K562 (cell line): ENCODE measurements around the gene PRKAR2B. TPM values are rescaled to one million over a fixed set of nuclear protein-coding genes. Genes with fewer than 3 reads are reported as not detected.
A peak's percentile ranks its signal among the peaks of the same experiment; 100 is the strongest.

ENCODE experiments used
- ATAC-seq: fragments of 200-7000 bp; cut with Tn5 transposase; 3 replicates; pipeline ENCODE4 v1.9.1; 2020; ENCODE audit warnings: moderate library complexity
- BruUV-seq: library from RNA; stranded (reverse); fragments of 400-500 nt; replicated peaks from 2 replicates; lab custom pipeline; 2021; lab: Mats Ljungman, UMichigan
- CTCF ChIA-PET: fragments of 300-600 bp; formaldehyde crosslinking; extraction: SDS; loops from one replicate; lab custom pipeline; 2021; ENCODE audit warnings: low intra/inter-chr PET ratio; lab: Yijun Ruan, JAX
- POLR2A ChIA-PET: fragments of 300-600, 350-650 bp; sonication (Branson Sonifier 250); formaldehyde crosslinking; extraction: SDS; loops from one replicate; lab custom pipeline; 2021; ENCODE audit warnings: antibody characterized with exemption, inconsistent platforms; lab: Yijun Ruan, JAX
- DNase-seq, 4 experiments: peaks; one replicate each; pipeline versions ENCODE4 v3.0.0 to v3.0.0-alpha.2; 2011 to 2018; ENCODE audit warnings: low spot score in 3 of 4, mixed read lengths in 3 of 4; ENCODE audit errors: extremely low read depth in 1 of 4
- FAIRE-seq: peaks from 2 replicates; lab custom pipeline; 2011; peaks lifted over from hg19 to GRCh38; lab: Jason Lieb, UNC
- H2AFZ ChIP-seq: 2 replicates; pipeline ENCODE4 v1.6.0; 2011; ENCODE audit warnings: low read depth, low read length, control low read depth, inconsistent platforms
- H3K27ac ChIP-seq: fragments of 200-600 bp; 3 replicates; pipeline ENCODE4 v1.8.0; 2011; ENCODE audit warnings: low read depth, mild to moderate bottlenecking, control low read depth, inconsistent platforms, low read length, moderate library complexity, mixed read lengths; ENCODE audit errors: extremely low read depth
- H3K27me3 ChIP-seq, 2 experiments: fragments of 300-600 bp in 1 of 2; 2 replicates in 1 of 2; 3 replicates in 1 of 2; pipeline versions ENCODE4 v1.6.0 to v1.8.0; 2011; ENCODE audit warnings: inconsistent platforms in 2 of 2, low read length in 2 of 2, mild to moderate bottlenecking in 1 of 2, mixed read lengths in 1 of 2, moderate library complexity in 1 of 2; ENCODE audit not compliant: control insufficient read depth in 2 of 2, insufficient read depth in 2 of 2
- H3K36me3 ChIP-seq: fragments of 300-600 bp; 3 replicates; pipeline ENCODE4 v1.8.0; 2011; ENCODE audit warnings: mild to moderate bottlenecking, low read length, inconsistent platforms; ENCODE audit not compliant: control insufficient read depth, insufficient read depth
- H3K4me1 ChIP-seq, 2 experiments: fragments of 200-600 bp in 1 of 2; replicated peaks in 1 of 2; 2 replicates in 1 of 2; 3 replicates in 1 of 2; pipeline versions ENCODE4 v1.5.1 to v1.8.0; 2011; ENCODE audit warnings: inconsistent platforms in 2 of 2, low read length in 2 of 2, mild to moderate bottlenecking in 1 of 2, mixed read lengths in 1 of 2, moderate library complexity in 1 of 2; ENCODE audit not compliant: control insufficient read depth in 2 of 2, insufficient read depth in 2 of 2
- H3K4me2 ChIP-seq: 2 replicates; pipeline ENCODE4 v1.6.1; 2011; ENCODE audit warnings: low read length, control low read depth, inconsistent platforms, mixed read lengths; ENCODE audit not compliant: insufficient read depth
- H3K4me3 ChIP-seq: fragments of 200-600 bp; sonication (generic), shearing (Covaris generic); 2 replicates; pipeline ENCODE4 v1.5.1; 2016; ENCODE audit warnings: control low read depth, inconsistent platforms
- H3K79me2 ChIP-seq: fragments of 200-600 bp; 3 replicates; pipeline ENCODE4 v1.8.0; 2011; ENCODE audit warnings: low read length, inconsistent platforms; ENCODE audit not compliant: control insufficient read depth, insufficient read depth
- H3K9ac ChIP-seq, 2 experiments: 2 replicates each; pipeline versions ENCODE4 v1.6.0 to v1.6.1; 2011; ENCODE audit warnings: low read depth in 2 of 2, low read length in 2 of 2, control low read depth in 1 of 2, inconsistent platforms in 1 of 2, mild to moderate bottlenecking in 1 of 2, mixed read lengths in 1 of 2; ENCODE audit not compliant: insufficient read depth in 1 of 2
- H3K9me1 ChIP-seq: one replicate; pipeline ENCODE4 v1.6.0; 2011; ENCODE audit warnings: inconsistent platforms, mild to moderate bottlenecking, low read length, moderate library complexity; ENCODE audit not compliant: control insufficient read depth, insufficient read depth
- H3K9me3 ChIP-seq: replicated peaks from 2 replicates; pipeline ENCODE4 v1.5.1; 2011; ENCODE audit warnings: low read depth, low read length, inconsistent platforms; ENCODE audit not compliant: control insufficient read depth, insufficient read depth
- H4K20me1 ChIP-seq: replicated peaks from 2 replicates; pipeline ENCODE4 v1.6.1; 2011; ENCODE audit warnings: low read length, inconsistent platforms, mixed read lengths; ENCODE audit not compliant: control insufficient read depth, insufficient read depth
- ATF7 ChIP-seq: fragments of 450-650 bp; IDR thresholded peaks from 2 replicates; pipeline ENCODE4 v1.7.1; 2014; ENCODE audit warnings: mild to moderate bottlenecking, moderate library complexity
- CBFA2T3 ChIP-seq: fragments of 450-650 bp; IDR thresholded peaks from 2 replicates; pipeline ENCODE4 v1.6.1; 2017
- CEBPB ChIP-seq: fragments of 450-650 bp; IDR thresholded peaks from 2 replicates; pipeline ENCODE4 v1.6.1; 2016; ENCODE audit warnings: missing genetic modification characterization, missing compliant biosample characterization
- CEBPG ChIP-seq, 3 experiments: fragments of 200-800 bp in 1 of 3; sonication (Bioruptor generic) in 1 of 3; sonication (generic) in 1 of 3; formaldehyde crosslinking in 1 of 3; IDR thresholded peaks in 2 of 3; conservative IDR thresholded peaks in 1 of 3; 2 replicates each; pipeline versions ENCODE4 v1.6.1 to v1.8.0; 2016 to 2022; ENCODE audit warnings: missing compliant biosample characterization in 2 of 3, missing genetic modification characterization in 2 of 3, mild to moderate bottlenecking in 1 of 3, missing genetic modification reagents in 1 of 3
- CTBP1 ChIP-seq: fragments of 450-650 bp; IDR thresholded peaks from 2 replicates; pipeline ENCODE4 v1.6.1; 2016; ENCODE audit warnings: borderline replicate concordance
- ETV5 ChIP-seq: sonication (generic); formaldehyde crosslinking; IDR thresholded peaks from 2 replicates; pipeline ENCODE4 v1.4.0; 2020; ENCODE audit warnings: low read depth, mild to moderate bottlenecking, missing genetic modification reagents
- HDAC3 ChIP-seq: fragments of 450-650 bp; IDR thresholded peaks from 2 replicates; pipeline ENCODE4 v1.6.1; 2018; ENCODE audit warnings: borderline replicate concordance, mild to moderate bottlenecking, moderate library complexity; ENCODE audit not compliant: partially characterized antibody
- KDM1A ChIP-seq, 2 experiments: fragments of 450-650 bp; IDR thresholded peaks; 2 replicates each; pipeline ENCODE4 v1.6.1; 2016; ENCODE audit warnings: mild to moderate bottlenecking in 2 of 2
- MEIS2 ChIP-seq: fragments of 450-650 bp; IDR thresholded peaks from 2 replicates; pipeline ENCODE4 v1.6.1; 2014; ENCODE audit warnings: mild to moderate bottlenecking; ENCODE audit not compliant: partially characterized antibody
- NR2C1 ChIP-seq, 2 experiments: fragments of 450-650 bp; IDR thresholded peaks; 2 replicates each; pipeline ENCODE4 v1.6.1; 2017; ENCODE audit warnings: mild to moderate bottlenecking in 2 of 2, antibody characterized with exemption in 1 of 2, inconsistent platforms in 1 of 2, missing compliant biosample characterization in 1 of 2, missing genetic modification characterization in 1 of 2
- PBX2 ChIP-seq, 2 experiments: IDR thresholded peaks in 1 of 2; conservative IDR thresholded peaks in 1 of 2; 2 replicates each; pipeline ENCODE4 v1.6.1; 2016; ENCODE audit warnings: low read depth in 2 of 2, mild to moderate bottlenecking in 1 of 2, missing compliant biosample characterization in 1 of 2, missing genetic modification characterization in 1 of 2, moderate library complexity in 1 of 2
- RCOR1 ChIP-seq, 2 experiments: IDR thresholded peaks; 2 replicates each; pipeline ENCODE4 v1.6.1; 2012; ENCODE audit warnings: low read depth in 2 of 2, low read length in 2 of 2, borderline replicate concordance in 1 of 2, improper control_type of control experiment in 1 of 2
- TAL1 ChIP-seq: fragments of 450-650 bp; IDR thresholded peaks from 2 replicates; pipeline ENCODE4 v1.6.1; 2016; ENCODE audit warnings: mild to moderate bottlenecking
- ZNF592 ChIP-seq: fragments of 450-650 bp; IDR thresholded peaks from 2 replicates; pipeline ENCODE4 v1.6.1; 2017; ENCODE audit warnings: antibody characterized with exemption, mild to moderate bottlenecking
- WGBS: fragments of 100-300 bp; shearing (Covaris generic); methylation state at CpG from one replicate; pipeline ENCODE4 v1.1.6; 2016; ENCODE audit warnings: low coverage, mixed read lengths; ENCODE audit not compliant: insufficient coverage; ENCODE audit errors: missing lambda C conversion rate; 5-methylcytosine and 5-hydroxymethylcytosine counted together
- in situ Hi-C: fragments of 300-500 bp; cut with MboI; formaldehyde crosslinking; loops from 4 replicates; pipeline ENCODE4 v1.15.0; 2018; ENCODE audit warnings: inconsistent platforms, mixed read lengths
- intact Hi-C: fragments of 100-400 bp; cut with micrococcal nuclease; formaldehyde crosslinking; loops from 2 replicates; pipeline ENCODE4 v1.14.2; 2022
- polyA plus RNA-seq, 8 experiments: library from polyadenylated mRNA; depleted of rRNA in 4 of 8; stranded (reverse) in 5 of 8; unstranded in 3 of 8; fragments of >200 nt; fragmentation: Nextera tagmentation in 2 of 8; fragmentation: Illumina TruSeq in 1 of 8; extraction: Ambion mirVana in 2 of 8; extraction: Trizol in 1 of 8; gene quantifications; 2 replicates each; pipeline versions ENCODE4 v1.2.1 to v1.2.3, GENCODE V29; 2011 to 2014; ENCODE audit warnings: inconsistent platforms in 1 of 8, missing spikeins in 1 of 8
- total RNA-seq, 7 experiments: library from RNA; depleted of rRNA in 6 of 7; stranded (reverse); fragments of >200 nt in 6 of 7; fragmentation: Illumina TruSeq in 2 of 7; extraction: Trizol in 2 of 7; gene quantifications; 2 replicates each; pipeline versions ENCODE4 v1.2.1 to v1.2.3, GENCODE V29; 2011 to 2021; ENCODE audit warnings: low replicate concordance in 1 of 7

Gene PRKAR2B
- total and polyA plus RNA-seq, 9 of the 15 experiments (the other 6 are each of a cell fraction or from before 2014, with no cell fraction given), result 59.0 to 173 (median 129) TPM

- ChIA-PET POLR2A (interaction anchor here (0.7 to 1.8 kb wide), 5 partner anchors 10 to 290 kb away, joined by 3 to 6 read pairs (median 3); no protein-coding TSS in a partner anchor), CTCF (no interaction called here)
- no TSS peak for BruUV-seq
- ATAC-seq (no peak), FAIRE-seq (no peak), DNase-seq (no peak)
- in situ Hi-C loops, result no loop called here
- intact Hi-C loops, result no loop called here
- Histone ChIP-seq H3K4me1 (peaks cover 6 to 22% of the 10 kb centered on the region in 2 experiments; a peak in 3 of 5 replicates), H3K27ac (no peak overlapping the region), H3K27me3 (no peaks in the 10 kb centered on the region), H3K9me3 (peaks cover 3% of the 10 kb centered on the region; the same call in 1 of the 2 replicates), H3K4me2 (no peak overlapping the region), H2AFZ (no peak overlapping the region), H3K4me3 (no peak overlapping the region), H3K79me2 (peaks cover 89% of the 10 kb centered on the region), H4K20me1 (0 out of 2 replicates have a peak, but pooled peaks cover 4% of the 10 kb centered on the region), H3K9ac (no peak overlapping the region), H3K36me3 (peaks cover 31% of the 10 kb centered on the region), H3K9me1 (no peaks in the 10 kb centered on the region)
- 39% methylated on average over 4 of the region's 4 CpGs for WGBS
- TF ChIP-seq CBFA2T3 (peak; percentile 37; the same call in 1 of the 2 replicates), CTBP1 (peak; percentile 10; the same call in 1 of the 2 replicates), NR2C1 (IDR thresholded peaks at IDR 0.05) (no peak), NR2C1 (tag; IDR thresholded peaks at IDR 0.05) (no peak), ATF7 (peak; percentile 39; the same call in 1 of the 2 replicates), TAL1 (no peak), CEBPG (CRISPR knock-in tag; IDR thresholded peaks at IDR 0.05) (no peak), CEBPG (tag; conservative IDR thresholded peaks at IDR 0.05 in 1 of 2, IDR thresholded peaks at IDR 0.05 in 1 of 2) (peak; percentile 65 to 87), PBX2 (CRISPR knock-in tag; IDR thresholded peaks at IDR 0.05; ENCODE audit: low read depth) (no peak), PBX2 (tag; conservative IDR thresholded peaks at IDR 0.05; ENCODE audit: low read depth) (peak; percentile 92), CEBPB (tag) (peak; percentile 81), ETV5 (CRISPR knock-in tag) (no peak), MEIS2 (peak; percentile 82), ZNF592 (0 out of 2 replicates have a peak, but pooled peaks have one; percentile 31), KDM1A (IDR thresholded peaks at IDR 0.05) (peak; percentile 68 to 75), RCOR1 (IDR thresholded peaks at IDR 0.05; ENCODE audit: borderline replicate concordance in 1 of 2, low read depth in 2 of 2, low read length in 2 of 2) (peak in 1 of 2 experiments; percentile 66; a peak in 1 of 4 replicates), HDAC3 (no peak)
Observed at GRCh38 chr7:107069457-107069856, 25.0 kb downstream of the PRKAR2B start.
